ENCODE results near the gene CNTFR.

- TF ChIP-seq CTCF (IDR thresholded peaks at IDR 0.05; ENCODE audit: low read depth, low read length, poor library complexity, severe bottlenecking) (no peak), EZH2phosphoT487 (IDR thresholded peaks at IDR 0.05; ENCODE audit: borderline replicate concordance, low read length) (no peak)
Measured at GRCh38 chr9:34588671-34589635, 571 bp downstream of the CNTFR start.
